HG03575 (cell line): Measurements from ENCODE around the gene SYNPO2.
"Not testable (repeated sequence)": the region's sequence is repeated elsewhere in the genome, so short reads cannot be mapped to it uniquely, and the experiment has no call there.

Source experiments
- ATAC-seq: cut with Tn5 transposase; IDR thresholded peaks from one replicate; pipeline ENCODE4 v1.9.1; 2021; ENCODE audit not compliant: unreplicated experiment, insufficient number of reproducible peaks, low FRiP score; ENCODE audit errors: extremely low read depth

SYNPO2 gene

DNA sequence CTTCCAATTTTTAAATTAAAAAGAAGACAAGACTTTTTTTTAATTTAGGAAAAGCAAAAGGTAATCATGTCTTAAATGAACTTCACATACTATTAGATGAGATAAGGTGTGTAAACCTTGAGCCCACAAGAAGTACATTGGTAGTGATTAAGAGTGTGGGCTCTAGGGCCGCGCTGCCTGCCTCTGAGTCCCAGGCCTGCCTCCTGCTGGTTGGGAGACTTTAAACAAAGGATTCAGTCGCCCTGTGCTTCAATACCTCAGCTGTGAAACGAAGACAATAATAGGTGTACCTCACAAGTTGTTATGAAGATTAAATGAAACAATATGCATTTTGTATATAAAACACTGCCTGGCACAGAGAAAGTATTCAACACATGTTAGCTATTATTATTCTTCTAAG is 151.1 kb downstream of the SYNPO2 start:
- no peak for ATAC-seq

DNA sequence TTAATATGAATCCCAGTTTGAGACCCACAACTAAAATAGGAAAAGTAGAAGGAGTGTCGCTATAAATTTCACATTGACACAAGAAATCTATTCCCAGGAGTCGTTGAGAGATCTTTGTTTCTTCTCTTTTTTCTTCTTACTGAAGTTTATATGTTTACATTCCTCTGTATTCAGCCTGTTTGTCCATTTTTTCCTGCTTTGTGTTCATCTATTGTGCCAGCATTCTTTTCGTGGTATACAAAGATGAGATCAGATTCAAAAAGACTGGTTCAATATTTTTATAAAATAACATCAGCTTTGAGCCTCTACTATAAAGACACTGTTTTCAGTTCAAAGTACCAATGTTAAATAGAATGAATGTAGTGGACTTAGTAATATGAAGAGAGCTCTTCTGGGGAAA is 151.6 kb downstream of the SYNPO2 start:
- no peak for ATAC-seq

DNA sequence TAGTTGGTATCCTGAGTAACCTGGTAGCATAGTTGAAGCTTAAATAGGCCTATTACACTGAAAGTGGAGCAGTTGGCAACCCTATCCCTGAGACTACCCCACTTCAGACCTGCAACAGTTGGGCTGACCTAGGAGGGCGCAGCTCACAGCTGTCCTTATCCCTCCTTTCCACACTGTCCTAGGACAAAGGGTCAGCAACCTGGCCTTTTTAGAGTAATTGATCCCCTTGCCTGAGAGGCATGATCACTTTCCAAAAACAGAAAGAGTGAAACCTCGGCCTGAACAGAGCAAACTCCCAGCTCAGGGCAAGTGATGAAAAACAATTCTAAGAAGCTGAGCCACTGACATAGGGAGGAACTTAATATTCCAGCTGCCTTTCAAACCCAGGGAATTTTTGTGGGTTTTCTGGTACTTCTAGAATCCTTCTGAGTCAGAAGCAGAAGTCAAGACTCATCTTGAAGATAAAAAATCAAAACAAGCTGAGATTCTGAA is 152.1 kb downstream of the SYNPO2 start:
- no peak for ATAC-seq

DNA sequence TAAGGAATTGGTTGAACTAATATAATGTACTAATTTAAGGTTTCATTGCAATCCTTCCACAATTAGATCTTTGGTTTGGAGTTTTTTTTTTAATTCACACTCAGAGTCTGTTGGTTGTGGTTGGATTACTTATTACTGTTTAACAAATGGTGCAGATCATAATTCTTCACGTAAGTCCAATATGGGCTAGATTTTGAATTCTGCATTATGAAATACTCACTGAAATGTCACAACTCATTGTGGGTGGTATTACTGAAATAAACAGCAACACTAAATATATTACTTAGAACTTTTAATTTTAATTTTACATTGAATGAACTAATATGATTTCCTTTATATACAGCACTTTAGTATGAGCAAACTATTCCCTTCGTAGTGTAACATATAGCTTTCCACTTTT is 152.7 kb downstream of the SYNPO2 start:
- ATAC-seq = no peak

DNA sequence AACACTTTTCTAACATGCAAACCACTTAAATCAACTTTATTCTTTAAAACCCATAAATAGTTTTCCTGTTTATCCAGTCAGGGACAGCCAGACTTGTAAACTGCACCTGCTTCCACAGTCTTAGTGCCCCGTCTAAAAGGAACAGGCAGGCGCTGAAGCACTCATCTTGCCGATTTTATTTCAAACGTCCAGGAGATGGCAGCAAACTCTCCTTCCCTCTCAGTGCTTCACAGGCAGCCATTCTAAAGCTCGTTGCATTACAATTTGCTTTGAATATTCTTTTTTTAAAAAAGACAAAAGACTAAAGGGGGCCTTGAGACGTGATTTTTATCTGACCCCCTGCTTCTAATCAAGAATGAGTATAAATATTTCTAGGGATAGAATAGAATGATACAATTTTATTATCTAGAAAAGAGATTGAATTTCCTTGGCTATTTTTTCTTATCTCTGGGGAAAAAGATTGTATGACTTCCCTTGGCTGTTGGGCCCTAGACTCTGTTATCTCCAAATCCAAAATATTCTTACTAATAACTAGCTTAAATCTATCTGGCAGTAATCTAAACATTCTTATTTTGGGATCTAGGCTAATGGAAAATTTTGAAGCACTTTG is 153.4 kb downstream of the SYNPO2 start:
- ATAC-seq = peak; percentile 63

DNA sequence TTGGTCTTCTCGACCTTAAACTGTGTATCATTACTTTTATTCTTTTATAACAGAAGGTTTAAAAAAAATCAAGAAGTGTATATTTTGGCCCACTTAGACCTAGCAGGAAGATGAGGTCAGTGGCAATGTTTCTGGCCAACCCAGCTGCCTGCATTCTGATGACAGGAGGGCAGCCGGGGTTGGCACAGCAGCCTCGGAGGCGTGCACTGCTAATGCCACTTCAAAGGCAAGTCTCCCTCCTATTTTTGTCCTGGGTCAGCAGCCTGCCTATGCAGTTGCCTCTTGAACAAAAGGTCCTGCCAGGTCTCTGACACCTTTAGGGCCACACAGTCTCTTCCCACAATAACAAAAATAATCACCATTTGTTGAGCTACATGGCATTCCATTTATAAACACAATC is 157.6 kb downstream of the SYNPO2 start:
- ATAC-seq = no peak

DNA sequence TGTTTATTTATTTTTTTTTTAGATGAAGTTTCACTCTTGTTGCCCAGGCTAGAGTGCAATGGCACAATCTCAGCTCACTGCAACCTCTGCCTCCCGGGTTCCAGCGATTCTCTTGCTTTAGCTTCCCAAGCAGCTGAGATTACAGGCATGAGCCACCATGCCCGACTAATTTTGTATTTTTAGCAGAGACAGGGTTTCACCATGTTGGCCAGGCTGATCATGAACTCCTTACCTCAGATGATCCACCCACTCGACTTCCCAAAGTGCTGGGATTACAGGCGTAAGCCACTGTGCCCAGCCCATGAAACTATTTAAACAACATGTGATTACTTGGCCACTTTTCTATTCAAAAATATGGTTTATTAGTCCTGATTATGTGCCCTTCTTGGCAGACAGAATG is 158.4 kb downstream of the SYNPO2 start:
- not testable (repeated sequence) for ATAC-seq

DNA sequence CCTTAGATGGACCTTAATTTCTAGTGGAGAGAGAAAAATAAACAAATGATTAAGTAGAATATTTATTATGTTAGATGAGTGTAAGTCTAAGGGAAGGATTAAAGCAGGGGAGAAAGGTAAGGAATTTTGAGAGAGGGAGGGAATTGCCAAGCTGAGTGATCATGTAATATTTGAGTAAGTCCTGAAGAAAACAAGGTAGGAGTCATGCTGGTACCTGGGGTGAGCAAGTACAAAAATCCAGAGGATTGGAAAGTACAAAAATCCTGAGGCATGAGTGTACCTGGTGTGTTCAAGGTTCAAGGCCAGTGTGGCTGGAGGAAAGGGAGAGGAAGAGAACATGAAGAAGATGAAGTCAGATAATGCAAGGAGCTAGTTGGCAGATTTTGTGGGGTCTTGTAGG is 159.8 kb downstream of the SYNPO2 start:
- ATAC-seq = no peak

DNA sequence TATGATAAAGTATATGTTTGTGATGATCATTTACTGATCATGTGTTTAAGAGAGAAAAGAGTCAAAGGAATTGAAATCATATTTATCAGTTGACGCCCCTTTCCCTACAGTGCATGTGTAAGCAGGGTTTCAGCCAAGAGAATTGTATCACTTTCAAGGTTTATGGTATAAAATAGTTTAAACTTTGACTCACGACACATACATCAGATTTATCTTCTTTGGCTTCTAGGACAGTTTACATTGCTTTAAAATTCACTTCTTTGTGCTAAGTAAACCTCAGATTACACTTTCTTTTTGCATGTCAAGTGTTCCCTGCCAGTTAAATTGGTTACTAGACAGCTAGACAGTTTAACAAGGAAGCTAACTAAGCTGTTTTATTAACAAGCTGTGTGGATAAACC is 160.7 kb downstream of the SYNPO2 start:
- no peak for ATAC-seq

DNA sequence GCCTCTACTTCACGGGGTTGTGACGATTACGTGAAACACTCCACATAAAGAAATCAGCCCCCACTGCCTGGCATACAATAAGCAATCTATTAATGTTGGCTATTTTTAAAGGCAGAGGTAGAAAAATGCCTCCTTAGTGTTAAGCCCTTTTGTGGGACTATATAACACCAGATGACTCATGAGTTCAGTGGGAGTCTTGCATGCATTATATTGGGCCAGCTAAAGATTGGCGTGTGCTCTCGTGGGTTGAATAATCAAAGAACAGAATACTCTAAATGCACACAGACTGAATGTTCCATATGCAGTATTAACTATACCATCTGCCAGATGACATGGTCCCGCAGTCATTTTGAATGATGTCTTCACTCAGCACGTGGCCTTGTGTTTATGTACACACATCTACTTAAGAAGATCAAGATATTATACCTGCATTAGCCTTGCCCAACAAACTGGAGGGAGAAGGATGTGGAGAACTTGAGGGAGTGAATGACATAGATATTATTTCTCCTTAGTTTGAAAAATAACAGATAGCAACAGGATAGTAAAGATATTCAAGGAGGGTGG is 162.0 kb downstream of the SYNPO2 start:
- ATAC-seq = no peak

DNA sequence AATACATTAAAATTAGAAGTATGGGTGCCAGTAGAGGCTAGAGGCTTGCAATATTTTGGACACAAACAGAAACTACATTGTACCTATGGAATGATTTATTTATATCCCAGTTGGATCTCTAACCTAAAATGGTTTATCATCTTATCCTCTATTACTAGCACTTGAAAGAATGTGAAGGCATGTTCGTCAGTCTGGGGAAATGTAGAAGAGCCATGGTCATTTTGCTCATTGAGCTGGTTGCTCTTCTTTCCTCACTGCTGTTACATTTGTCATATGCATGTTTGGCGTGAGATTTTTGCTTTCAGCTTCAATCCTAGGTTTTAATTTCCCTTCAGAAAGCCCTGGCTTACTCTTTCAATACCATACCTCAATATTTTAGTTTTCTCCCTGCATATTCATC is 164.6 kb downstream of the SYNPO2 start:
- no peak for ATAC-seq

DNA sequence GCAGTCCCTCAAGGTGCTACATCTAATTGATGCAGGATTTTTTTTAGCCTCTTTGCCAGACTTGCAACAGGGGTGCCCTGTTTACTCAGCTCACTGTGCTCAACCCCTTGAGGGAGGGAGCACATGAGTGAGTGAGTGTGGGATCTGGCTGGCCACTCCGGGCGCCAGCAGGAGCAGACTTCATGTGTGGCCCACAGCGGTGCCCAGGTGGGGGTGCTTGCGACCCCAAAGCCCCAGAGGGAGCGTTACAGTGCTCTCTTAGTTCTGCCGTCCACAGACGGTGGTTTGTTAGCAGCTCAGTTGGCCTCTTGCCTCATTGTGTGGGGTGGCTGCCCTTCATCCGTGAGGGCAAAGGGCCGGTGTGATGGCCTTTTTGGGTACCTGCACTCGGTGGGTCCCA is 165.3 kb downstream of the SYNPO2 start:
- no peak for ATAC-seq

DNA sequence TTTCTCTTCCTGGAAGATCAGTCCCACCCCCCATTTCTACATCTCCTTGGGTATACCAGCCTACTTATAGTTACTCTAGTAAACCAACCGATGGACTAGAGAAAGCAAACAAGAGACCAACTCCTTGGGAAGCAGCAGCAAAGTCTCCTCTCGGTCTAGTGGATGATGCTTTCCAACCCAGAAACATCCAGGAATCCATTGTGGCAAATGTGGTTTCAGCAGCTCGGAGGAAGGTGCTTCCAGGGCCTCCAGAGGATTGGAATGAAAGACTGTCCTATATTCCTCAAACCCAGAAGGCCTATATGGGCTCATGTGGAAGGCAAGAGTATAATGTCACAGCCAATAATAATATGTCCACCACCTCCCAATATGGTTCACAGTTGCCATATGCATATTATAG is 168.8 kb downstream of the SYNPO2 start:
- no peak for ATAC-seq

DNA sequence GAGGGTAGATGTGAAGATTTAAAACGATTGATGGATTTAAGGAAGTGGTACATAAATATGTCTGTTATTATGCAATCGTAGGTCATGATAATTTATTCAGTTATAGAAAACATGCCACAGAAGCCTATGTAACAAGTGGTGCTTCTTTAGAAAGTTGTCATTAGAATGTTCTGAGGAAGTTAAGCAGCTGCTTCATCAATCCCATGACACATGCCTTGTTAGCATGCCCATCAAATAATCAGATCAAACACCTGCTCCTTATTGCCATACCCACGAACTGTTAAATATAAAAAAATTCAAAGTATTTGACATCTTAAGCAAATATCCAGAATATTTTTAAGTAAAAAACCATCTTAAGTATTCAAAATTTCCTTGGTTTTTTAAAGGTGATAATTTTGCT is 170.6 kb downstream of the SYNPO2 start:
- ATAC-seq = no peak

DNA sequence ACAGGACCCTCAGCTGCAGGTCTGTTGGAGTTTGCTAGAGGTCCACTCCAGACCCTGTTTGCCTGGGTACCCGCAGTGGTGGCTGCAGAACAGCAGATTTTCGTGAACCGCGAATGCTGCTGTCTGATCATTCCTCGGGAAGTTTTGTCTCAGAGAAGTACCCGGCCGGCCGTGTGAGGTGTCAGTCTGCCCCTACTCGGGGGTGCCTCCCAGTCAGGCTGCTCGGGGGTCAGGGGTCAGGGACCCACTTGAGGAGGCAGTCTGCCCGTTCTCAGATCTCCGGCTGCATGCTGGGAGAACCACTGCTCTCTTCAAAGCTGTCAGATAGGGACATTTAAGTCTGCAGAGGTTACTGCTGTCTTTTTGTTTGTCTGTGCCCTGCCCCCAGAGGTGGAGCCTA is 178.5 kb downstream of the SYNPO2 start:
- not testable (repeated sequence) for ATAC-seq

DNA sequence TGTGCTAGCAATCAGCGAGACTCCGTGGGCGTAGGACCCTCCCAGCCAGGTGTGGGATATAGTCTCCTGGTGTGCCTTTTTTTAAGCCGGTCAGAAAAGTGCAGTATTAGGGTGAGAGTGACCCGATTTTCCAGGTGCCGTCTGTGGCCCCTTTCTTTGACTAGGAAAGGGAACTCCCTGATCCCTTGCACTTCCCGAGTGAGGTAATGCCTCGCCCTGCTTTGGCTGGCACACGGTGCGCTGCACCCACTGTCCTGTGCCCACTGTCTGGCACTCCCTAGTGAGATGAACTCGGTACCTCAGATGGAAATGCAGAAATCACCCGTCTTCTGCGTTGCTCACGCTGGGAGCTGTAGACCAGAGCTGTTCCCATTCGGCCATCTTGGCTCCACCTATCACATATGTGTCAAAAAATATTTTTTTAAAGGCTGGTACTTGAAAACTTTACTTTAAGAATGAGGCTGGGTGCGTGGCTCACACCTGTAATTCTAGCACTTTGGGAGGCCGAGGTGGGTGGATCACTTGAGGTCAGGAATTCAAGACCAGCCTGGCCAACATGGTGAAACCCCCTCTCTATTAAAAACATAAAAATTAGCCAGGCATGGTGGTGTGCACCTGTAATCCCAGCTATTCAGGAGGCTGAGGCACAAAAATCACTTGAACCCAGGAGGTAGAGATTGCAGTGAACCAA is 179.2 kb downstream of the SYNPO2 start:
- not testable (repeated sequence) for ATAC-seq

DNA sequence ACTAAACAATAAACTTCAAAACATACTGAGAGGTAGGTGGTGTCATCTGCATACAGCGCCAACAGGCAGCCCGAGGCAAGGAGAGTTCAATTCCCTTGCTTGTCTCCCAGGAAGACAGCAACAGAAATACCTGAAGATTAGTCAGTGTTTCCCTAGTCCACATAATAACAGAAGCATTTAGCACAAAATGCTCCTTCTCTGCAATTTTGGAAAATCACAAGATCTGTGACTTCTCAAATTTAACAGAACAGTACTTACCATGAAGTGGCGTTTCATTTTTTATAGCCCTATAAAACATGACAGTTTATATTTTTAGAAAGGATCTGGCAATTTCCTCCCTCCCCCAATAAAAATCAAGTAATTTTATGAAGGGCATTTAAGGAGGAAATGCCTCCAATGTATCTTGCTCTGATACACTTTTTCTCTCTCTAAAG is 179.9 kb downstream of the SYNPO2 start:
- ATAC-seq = no peak

DNA sequence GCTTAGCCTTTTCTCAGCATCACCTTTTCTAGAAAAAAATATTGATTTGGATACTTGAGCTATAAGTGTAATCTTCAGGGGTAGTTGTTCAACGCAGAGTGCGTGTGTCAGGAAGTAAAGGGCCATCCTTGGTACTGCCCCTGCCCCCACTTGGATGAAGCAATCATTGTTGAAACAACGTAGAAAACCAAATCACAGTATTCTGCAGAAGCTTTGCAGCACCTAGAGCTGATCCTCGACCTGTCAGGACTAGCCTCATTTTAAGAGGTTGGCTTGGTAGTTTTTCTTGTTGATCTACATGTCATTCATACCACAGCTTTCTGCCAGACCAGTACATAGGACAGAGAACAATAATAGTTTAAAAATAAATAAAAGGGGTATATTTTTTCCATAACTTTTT is 181.6 kb downstream of the SYNPO2 start:
- no peak for ATAC-seq

DNA sequence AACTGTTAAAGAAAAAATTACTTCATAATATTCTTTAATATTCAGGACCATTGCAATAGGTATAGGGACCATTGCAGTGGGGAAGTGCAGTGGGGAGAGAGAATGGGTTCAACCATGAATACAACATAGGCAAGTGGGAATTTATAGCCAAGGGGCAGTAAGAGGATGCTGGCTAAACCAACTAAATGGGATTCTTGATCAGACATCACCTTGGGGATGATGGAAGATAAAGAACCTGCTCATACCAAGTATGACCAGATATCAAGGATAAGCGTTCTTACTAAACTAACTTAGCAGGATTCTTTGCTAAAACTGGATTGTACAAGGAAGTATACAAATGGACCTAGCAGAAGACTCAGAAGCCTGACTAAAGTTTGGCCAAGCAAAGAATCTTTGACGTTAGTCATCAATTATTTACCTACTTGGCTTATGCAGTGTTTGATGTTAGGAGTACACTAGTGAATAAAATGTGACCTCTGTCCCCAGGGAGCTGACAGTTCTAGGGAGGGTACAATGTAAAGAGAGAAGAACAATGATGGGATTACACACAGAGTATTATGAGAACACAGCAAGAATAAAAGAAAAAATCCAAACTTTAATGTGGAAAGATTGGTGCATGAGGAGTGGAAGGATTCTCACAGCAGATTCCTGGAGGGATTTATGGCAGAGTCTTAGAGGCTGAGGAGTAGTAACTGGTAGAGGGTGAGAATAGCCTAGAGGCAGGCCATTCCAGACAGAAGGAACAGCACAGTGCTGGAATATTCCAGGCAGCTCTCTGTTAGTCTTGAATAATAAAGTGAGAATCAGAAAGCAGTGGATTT is 192.3 kb downstream of the SYNPO2 start:
- no peak for ATAC-seq

DNA sequence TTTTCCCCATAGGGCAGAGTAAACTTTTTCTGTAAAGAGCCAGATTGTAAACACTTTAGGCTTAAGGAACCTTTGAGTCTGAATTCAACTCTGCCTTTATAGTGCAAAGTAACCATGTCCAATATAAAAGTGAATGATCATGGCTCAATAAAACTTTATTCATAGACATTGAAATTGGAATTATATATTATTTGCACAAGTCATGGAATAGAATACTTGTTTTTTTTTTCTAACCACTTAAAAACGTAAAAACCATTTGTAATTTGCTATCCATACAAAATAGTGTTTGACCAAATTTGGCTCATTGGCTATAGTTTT is 192.8 kb downstream of the SYNPO2 start:
- ATAC-seq = no peak
